K562 (cell line): ENCODE data around the gene AP2M1.

Source experiments
- BCL6 ChIP-seq: fragments of 250-450 bp; sonication (Bioruptor Pico); IDR thresholded peaks from 2 replicates; pipeline ENCODE4 v1.4.0; 2020
- EP300 ChIP-seq: IDR thresholded peaks from 2 replicates; pipeline ENCODE4 v1.6.1; 2012; ENCODE audit warnings: low read length, improper control_type of control experiment
- HDAC2 ChIP-seq: fragments of 450-650 bp; IDR thresholded peaks from 2 replicates; pipeline ENCODE4 v1.6.1; 2016; ENCODE audit warnings: mild to moderate bottlenecking
- L3MBTL2 ChIP-seq: fragments of 450-650 bp; IDR thresholded peaks from 2 replicates; pipeline ENCODE4 v1.6.1; 2016; ENCODE audit warnings: mild to moderate bottlenecking, moderate library complexity
- MCM2 ChIP-seq: fragments of 450-650 bp; IDR thresholded peaks from 2 replicates; pipeline ENCODE4 v1.6.1; 2017; ENCODE audit warnings: low read depth, mild to moderate bottlenecking
- POLR2A ChIP-seq: fragments of 450-650 bp; conservative IDR thresholded peaks from 2 replicates; pipeline ENCODE4 v1.6.1; 2016
- SP2 ChIP-seq: IDR thresholded peaks from 2 replicates; pipeline ENCODE4 v1.6.1; 2011; ENCODE audit warnings: mild to moderate bottlenecking, low read depth, low read length, moderate library complexity; ENCODE audit not compliant: poor library complexity, severe bottlenecking; ENCODE audit errors: extremely low read depth
- ZBTB1 ChIP-seq: sonication (generic); formaldehyde crosslinking; IDR thresholded peaks from 2 replicates; pipeline ENCODE4 v1.8.1; 2023; ENCODE audit warnings: missing genetic modification reagents, low read depth, mild to moderate bottlenecking, borderline replicate concordance
- TF ChIP-seq, protein P1 (sequence below), 3 experiments: IDR thresholded peaks in 2 of 3; conservative IDR thresholded peaks in 1 of 3; 2 replicates each; pipeline ENCODE4 v1.5.1; 2011 to 2012; ENCODE audit warnings: low read length in 3 of 3, mild to moderate bottlenecking in 3 of 3, control low read depth in 2 of 3, improper control_type of control experiment in 1 of 3, inconsistent platforms in 1 of 3, low read depth in 1 of 3, mixed read lengths in 1 of 3, moderate library complexity in 1 of 3; ENCODE audit not compliant: insufficient read depth in 2 of 3
- TF ChIP-seq, protein P2 (sequence below): sonication (generic); formaldehyde crosslinking; IDR thresholded peaks from 2 replicates; pipeline ENCODE4 v1.8.1; 2023; ENCODE audit warnings: mild to moderate bottlenecking, missing genetic modification reagents
- TF ChIP-seq, protein P3 (sequence below): sonication (generic); formaldehyde crosslinking; IDR thresholded peaks from 2 replicates; pipeline ENCODE4 v1.8.0; 2023; ENCODE audit warnings: missing genetic modification reagents, mild to moderate bottlenecking, borderline replicate concordance
- TF ChIP-seq, protein P4 (sequence below): sonication (generic); formaldehyde crosslinking; IDR thresholded peaks from 2 replicates; pipeline ENCODE4 v1.9.0; 2022; ENCODE audit warnings: mild to moderate bottlenecking, missing genetic modification reagents

DNA sequence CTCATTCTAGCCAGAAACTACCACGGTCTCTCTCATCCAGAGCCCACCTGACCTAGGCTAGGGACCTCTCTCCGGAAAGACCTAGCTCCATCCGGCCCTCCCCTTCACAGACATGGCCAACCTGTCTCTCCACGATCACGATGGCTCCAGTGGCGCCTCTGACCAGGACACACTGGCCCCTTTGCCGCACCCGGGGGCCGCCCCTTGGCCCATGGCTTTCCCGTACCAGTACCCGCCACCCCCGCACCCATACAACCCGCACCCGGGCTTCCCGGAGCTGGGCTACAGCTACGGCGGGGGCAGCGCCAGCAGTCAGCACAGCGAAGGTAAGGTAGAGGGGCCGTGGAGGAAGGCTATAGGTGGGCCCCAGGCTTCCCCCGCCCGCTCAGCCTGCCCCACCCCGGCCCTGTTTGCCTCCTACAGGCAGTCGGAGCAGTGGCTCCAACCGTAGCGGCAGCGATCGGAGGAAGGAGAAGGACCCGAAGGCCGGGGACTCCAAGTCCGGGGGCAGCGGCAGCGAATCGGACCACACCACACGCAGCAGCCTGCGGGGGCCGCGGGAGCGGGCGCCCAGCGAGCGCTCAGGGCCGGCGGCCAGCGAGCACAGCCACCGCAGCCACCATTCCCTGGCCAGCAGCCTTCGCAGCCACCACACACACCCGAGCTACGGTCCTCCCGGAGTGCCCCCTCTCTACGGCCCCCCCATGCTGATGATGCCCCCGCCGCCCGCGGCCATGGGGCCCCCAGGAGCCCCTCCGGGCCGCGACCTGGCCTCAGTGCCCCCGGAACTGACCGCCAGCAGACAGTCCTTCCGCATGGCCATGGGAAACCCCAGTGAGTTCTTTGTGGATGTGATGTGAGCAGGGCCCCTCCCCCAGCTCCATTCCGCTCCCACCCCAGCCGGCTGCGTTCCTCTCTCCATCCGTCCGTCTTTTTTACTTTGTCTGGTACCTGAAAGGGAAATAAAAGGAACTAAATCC lies 4.5 kb upstream of the AP2M1 start:
- no peak for TF ChIP-seq L3MBTL2
- TF ChIP-seq, protein P1, sequence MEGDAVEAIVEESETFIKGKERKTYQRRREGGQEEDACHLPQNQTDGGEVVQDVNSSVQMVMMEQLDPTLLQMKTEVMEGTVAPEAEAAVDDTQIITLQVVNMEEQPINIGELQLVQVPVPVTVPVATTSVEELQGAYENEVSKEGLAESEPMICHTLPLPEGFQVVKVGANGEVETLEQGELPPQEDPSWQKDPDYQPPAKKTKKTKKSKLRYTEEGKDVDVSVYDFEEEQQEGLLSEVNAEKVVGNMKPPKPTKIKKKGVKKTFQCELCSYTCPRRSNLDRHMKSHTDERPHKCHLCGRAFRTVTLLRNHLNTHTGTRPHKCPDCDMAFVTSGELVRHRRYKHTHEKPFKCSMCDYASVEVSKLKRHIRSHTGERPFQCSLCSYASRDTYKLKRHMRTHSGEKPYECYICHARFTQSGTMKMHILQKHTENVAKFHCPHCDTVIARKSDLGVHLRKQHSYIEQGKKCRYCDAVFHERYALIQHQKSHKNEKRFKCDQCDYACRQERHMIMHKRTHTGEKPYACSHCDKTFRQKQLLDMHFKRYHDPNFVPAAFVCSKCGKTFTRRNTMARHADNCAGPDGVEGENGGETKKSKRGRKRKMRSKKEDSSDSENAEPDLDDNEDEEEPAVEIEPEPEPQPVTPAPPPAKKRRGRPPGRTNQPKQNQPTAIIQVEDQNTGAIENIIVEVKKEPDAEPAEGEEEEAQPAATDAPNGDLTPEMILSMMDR (IDR thresholded peaks at IDR 0.05 in 2 of 3, conservative IDR thresholded peaks at IDR 0.05 in 1 of 3; ENCODE audit: insufficient read depth in 2 of 3, low read depth in 1 of 3, low read length in 3 of 3) = no peak
- TF ChIP-seq POLR2A = no peak
- no peak for TF ChIP-seq BCL6 (CRISPR knock-in tag)
- no peak for TF ChIP-seq ZBTB1 (CRISPR knock-in tag)
- no peak for TF ChIP-seq HDAC2
- no peak for TF ChIP-seq EP300
- TF ChIP-seq MCM2 = no peak
- TF ChIP-seq, protein P2, sequence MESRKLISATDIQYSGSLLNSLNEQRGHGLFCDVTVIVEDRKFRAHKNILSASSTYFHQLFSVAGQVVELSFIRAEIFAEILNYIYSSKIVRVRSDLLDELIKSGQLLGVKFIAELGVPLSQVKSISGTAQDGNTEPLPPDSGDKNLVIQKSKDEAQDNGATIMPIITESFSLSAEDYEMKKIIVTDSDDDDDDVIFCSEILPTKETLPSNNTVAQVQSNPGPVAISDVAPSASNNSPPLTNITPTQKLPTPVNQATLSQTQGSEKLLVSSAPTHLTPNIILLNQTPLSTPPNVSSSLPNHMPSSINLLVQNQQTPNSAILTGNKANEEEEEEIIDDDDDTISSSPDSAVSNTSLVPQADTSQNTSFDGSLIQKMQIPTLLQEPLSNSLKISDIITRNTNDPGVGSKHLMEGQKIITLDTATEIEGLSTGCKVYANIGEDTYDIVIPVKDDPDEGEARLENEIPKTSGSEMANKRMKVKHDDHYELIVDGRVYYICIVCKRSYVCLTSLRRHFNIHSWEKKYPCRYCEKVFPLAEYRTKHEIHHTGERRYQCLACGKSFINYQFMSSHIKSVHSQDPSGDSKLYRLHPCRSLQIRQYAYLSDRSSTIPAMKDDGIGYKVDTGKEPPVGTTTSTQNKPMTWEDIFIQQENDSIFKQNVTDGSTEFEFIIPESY = peak; percentile 57; the same call in 1 of the 2 replicates
- no peak for TF ChIP-seq SP2
- TF ChIP-seq, protein P3, sequence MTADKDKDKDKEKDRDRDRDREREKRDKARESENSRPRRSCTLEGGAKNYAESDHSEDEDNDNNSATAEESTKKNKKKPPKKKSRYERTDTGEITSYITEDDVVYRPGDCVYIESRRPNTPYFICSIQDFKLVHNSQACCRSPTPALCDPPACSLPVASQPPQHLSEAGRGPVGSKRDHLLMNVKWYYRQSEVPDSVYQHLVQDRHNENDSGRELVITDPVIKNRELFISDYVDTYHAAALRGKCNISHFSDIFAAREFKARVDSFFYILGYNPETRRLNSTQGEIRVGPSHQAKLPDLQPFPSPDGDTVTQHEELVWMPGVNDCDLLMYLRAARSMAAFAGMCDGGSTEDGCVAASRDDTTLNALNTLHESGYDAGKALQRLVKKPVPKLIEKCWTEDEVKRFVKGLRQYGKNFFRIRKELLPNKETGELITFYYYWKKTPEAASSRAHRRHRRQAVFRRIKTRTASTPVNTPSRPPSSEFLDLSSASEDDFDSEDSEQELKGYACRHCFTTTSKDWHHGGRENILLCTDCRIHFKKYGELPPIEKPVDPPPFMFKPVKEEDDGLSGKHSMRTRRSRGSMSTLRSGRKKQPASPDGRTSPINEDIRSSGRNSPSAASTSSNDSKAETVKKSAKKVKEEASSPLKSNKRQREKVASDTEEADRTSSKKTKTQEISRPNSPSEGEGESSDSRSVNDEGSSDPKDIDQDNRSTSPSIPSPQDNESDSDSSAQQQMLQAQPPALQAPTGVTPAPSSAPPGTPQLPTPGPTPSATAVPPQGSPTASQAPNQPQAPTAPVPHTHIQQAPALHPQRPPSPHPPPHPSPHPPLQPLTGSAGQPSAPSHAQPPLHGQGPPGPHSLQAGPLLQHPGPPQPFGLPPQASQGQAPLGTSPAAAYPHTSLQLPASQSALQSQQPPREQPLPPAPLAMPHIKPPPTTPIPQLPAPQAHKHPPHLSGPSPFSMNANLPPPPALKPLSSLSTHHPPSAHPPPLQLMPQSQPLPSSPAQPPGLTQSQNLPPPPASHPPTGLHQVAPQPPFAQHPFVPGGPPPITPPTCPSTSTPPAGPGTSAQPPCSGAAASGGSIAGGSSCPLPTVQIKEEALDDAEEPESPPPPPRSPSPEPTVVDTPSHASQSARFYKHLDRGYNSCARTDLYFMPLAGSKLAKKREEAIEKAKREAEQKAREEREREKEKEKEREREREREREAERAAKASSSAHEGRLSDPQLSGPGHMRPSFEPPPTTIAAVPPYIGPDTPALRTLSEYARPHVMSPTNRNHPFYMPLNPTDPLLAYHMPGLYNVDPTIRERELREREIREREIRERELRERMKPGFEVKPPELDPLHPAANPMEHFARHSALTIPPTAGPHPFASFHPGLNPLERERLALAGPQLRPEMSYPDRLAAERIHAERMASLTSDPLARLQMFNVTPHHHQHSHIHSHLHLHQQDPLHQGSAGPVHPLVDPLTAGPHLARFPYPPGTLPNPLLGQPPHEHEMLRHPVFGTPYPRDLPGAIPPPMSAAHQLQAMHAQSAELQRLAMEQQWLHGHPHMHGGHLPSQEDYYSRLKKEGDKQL (CRISPR knock-in tag) = no peak
- TF ChIP-seq, protein P4, sequence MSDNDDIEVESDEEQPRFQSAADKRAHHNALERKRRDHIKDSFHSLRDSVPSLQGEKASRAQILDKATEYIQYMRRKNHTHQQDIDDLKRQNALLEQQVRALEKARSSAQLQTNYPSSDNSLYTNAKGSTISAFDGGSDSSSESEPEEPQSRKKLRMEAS (CRISPR knock-in tag) = no peak
